CD4-positive, alpha-beta T cell treated with Interleukin-1 beta for 1 hour (primary cell): ENCODE results near the gene DNAJC6.
"Not testable (repeated sequence)": the region's sequence is repeated elsewhere in the genome, so short reads cannot be mapped to it uniquely, and the experiment has no call there.

Source experiments
- DNase-seq, 2 donors: peaks; one replicate each; pipeline ENCODE4 v3.0.0-alpha.2; 2020 to 2022

Gene DNAJC6

GRCh38 chr1:65309304-65310077 is at the start of gene DNAJC6:
Gene DNAJC6, plus strand, starts transcription at chr1:65309543. Its CDS starts 203 bp downstream, at chr1:65309746.
- peak; percentile 10 to 13 for DNase-seq

GRCh38 chr1:65259816-65260215 is 49.5 kb upstream of the DNAJC6 start:
- DNase-seq: no peak

- DNase-seq: no peak
These were observed 48.4 kb upstream of the DNAJC6 start for GRCh38 chr1:65260851-65261473.

- no peak for DNase-seq
These were observed 46.1 kb upstream of the DNAJC6 start for GRCh38 chr1:65263286-65263685.

GRCh38 chr1:65264197-65264929 is 45.0 kb upstream of the DNAJC6 start:
- no peak for DNase-seq

GRCh38 chr1:65265296-65265650 is 44.1 kb upstream of the DNAJC6 start:
- no peak for DNase-seq

GRCh38 chr1:65265651-65266351 is 43.5 kb upstream of the DNAJC6 start:
- peak; percentile 16 to 37 for DNase-seq

GRCh38 chr1:65266476-65266875 is 42.9 kb upstream of the DNAJC6 start:
- no peak for DNase-seq

- no peak for DNase-seq
These were observed 42.1 kb upstream of the DNAJC6 start for GRCh38 chr1:65267271-65267670.

- no peak for DNase-seq
These were observed 41.7 kb upstream of the DNAJC6 start for GRCh38 chr1:65267683-65268082.

GRCh38 chr1:65269612-65270011 is 39.7 kb upstream of the DNAJC6 start:
- no peak for DNase-seq

- DNase-seq: no peak
These were observed 33.0 kb upstream of the DNAJC6 start for GRCh38 chr1:65276197-65276939.

- DNase-seq: no peak
These were observed 31.6 kb upstream of the DNAJC6 start for GRCh38 chr1:65277605-65278347.

- no peak for DNase-seq
These were observed 30.8 kb upstream of the DNAJC6 start for GRCh38 chr1:65278376-65279069.

GRCh38 chr1:65279070-65279779 is 30.1 kb upstream of the DNAJC6 start:
- no peak for DNase-seq

GRCh38 chr1:65281846-65282245 is 27.5 kb upstream of the DNAJC6 start:
- no peak for DNase-seq

- no peak for DNase-seq
These were observed 25.1 kb upstream of the DNAJC6 start for GRCh38 chr1:65284229-65284628.

- DNase-seq: no peak
These were observed 19.9 kb upstream of the DNAJC6 start for GRCh38 chr1:65289449-65289848.

GRCh38 chr1:65291818-65292217 is 17.5 kb upstream of the DNAJC6 start:
- not testable (repeated sequence) for DNase-seq

- no peak for DNase-seq
These were observed 16.3 kb upstream of the DNAJC6 start for GRCh38 chr1:65292861-65293593.
